HG02642 (cell line): Measurements from ENCODE around the gene TMEM225B.
"Not testable (repeated sequence)": the region's sequence is repeated elsewhere in the genome, so short reads cannot be mapped to it uniquely, and the experiment has no call there.

Experiments used
- ATAC-seq: cut with Tn5 transposase; IDR thresholded peaks from one replicate; pipeline ENCODE4 v1.9.1; 2021; ENCODE audit warnings: mild to moderate bottlenecking; ENCODE audit not compliant: unreplicated experiment, poor library complexity

TMEM225B gene

GRCh38 chr7:99621271-99621670 lies 23.2 kb downstream of the TMEM225B start:
- no peak for ATAC-seq

GRCh38 chr7:99622596-99622995 lies 24.5 kb downstream of the TMEM225B start:
- ATAC-seq, result no peak

- ATAC-seq, result no peak
Measured at GRCh38 chr7:99623091-99623693, 25.1 kb downstream of the TMEM225B start.

- ATAC-seq, result no peak
Measured at GRCh38 chr7:99623702-99624447, 25.8 kb downstream of the TMEM225B start.

GRCh38 chr7:99624484-99624883 lies 26.4 kb downstream of the TMEM225B start:
- no peak for ATAC-seq

GRCh38 chr7:99625321-99625720 lies 27.3 kb downstream of the TMEM225B start:
- no peak for ATAC-seq

- no peak for ATAC-seq
Measured at GRCh38 chr7:99625961-99626360, 27.9 kb downstream of the TMEM225B start.

- no peak for ATAC-seq
Measured at GRCh38 chr7:99626661-99627060, 28.6 kb downstream of the TMEM225B start.

- ATAC-seq, result no peak
Measured at GRCh38 chr7:99627513-99627912, 29.4 kb downstream of the TMEM225B start.

GRCh38 chr7:99628471-99629465 lies 30.7 kb downstream of the TMEM225B start:
- no peak for ATAC-seq

GRCh38 chr7:99629643-99630042 lies 31.6 kb downstream of the TMEM225B start:
- no peak for ATAC-seq

GRCh38 chr7:99631295-99632109 lies 33.4 kb downstream of the TMEM225B start:
- ATAC-seq, result no peak

GRCh38 chr7:99637414-99637813 lies 39.3 kb downstream of the TMEM225B start:
- not testable (repeated sequence) for ATAC-seq

GRCh38 chr7:99638731-99639130 lies 40.7 kb downstream of the TMEM225B start:
- ATAC-seq, result no peak

- no peak for ATAC-seq
Measured at GRCh38 chr7:99639267-99639666, 41.2 kb downstream of the TMEM225B start.

GRCh38 chr7:99642027-99642426 lies 44.0 kb downstream of the TMEM225B start:
- no peak for ATAC-seq

GRCh38 chr7:99643464-99643863 lies 45.4 kb downstream of the TMEM225B start:
- ATAC-seq, result no peak

GRCh38 chr7:99644431-99644830 lies 46.4 kb downstream of the TMEM225B start:
- no peak for ATAC-seq

GRCh38 chr7:99645590-99645989 lies 47.5 kb downstream of the TMEM225B start:
- ATAC-seq, result no peak

GRCh38 chr7:99648843-99649242 lies 50.8 kb downstream of the TMEM225B start:
- ATAC-seq, result no peak
